H1 (cell line): ENCODE results near the gene CFAP221. TPM values are rescaled to one million over a fixed set of nuclear protein-coding genes. Genes with fewer than 3 reads are reported as not detected.

Experiments
- ATF2 ChIP-seq: IDR thresholded peaks from 2 replicates; pipeline ENCODE4 v1.6.1; 2012; ENCODE audit warnings: low read length, inconsistent platforms
- BRCA1 ChIP-seq: IDR thresholded peaks from 2 replicates; pipeline ENCODE4 v1.6.1; 2012; ENCODE audit warnings: low read depth, low read length, improper control_type of control experiment
- CHD1 ChIP-seq: IDR thresholded peaks from 2 replicates; pipeline ENCODE4 v1.6.1; 2012; ENCODE audit warnings: low read depth, low read length, improper control_type of control experiment
- CREB1 ChIP-seq: IDR thresholded peaks from 2 replicates; pipeline ENCODE4 v1.6.1; 2012; ENCODE audit warnings: inconsistent platforms
- CTCF ChIP-seq, 3 experiments: IDR thresholded peaks; 1 replicate in 2 of 3; 2 replicates in 1 of 3; pipeline versions ENCODE4 v1.5.1 to v1.6.1; 2011; ENCODE audit warnings: low read length in 3 of 3, mild to moderate bottlenecking in 3 of 3, inconsistent platforms in 2 of 3, low read depth in 1 of 3, moderate library complexity in 1 of 3; ENCODE audit not compliant: insufficient read depth in 1 of 3; ENCODE audit errors: control extremely low read depth in 1 of 3
- EGR1 ChIP-seq: IDR thresholded peaks from 2 replicates; pipeline ENCODE4 v1.6.1; 2011; ENCODE audit warnings: low read depth, low read length, borderline replicate concordance
- JUN ChIP-seq: IDR thresholded peaks from 2 replicates; pipeline ENCODE4 v1.6.1; 2011; ENCODE audit warnings: low read depth, mild to moderate bottlenecking, improper control_type of control experiment, low read length
- KDM4A ChIP-seq: IDR thresholded peaks from one replicate; pipeline ENCODE4 v1.7.1; 2012; ENCODE audit warnings: low read depth, mild to moderate bottlenecking, moderate library complexity, low read length, inconsistent platforms; ENCODE audit not compliant: severe bottlenecking
- POLR2A ChIP-seq, 2 experiments: IDR thresholded peaks; 1 replicate in 1 of 2; 2 replicates in 1 of 2; pipeline ENCODE4 v1.6.1; 2011; ENCODE audit warnings: low read depth in 2 of 2, low read length in 2 of 2, mild to moderate bottlenecking in 2 of 2; ENCODE audit errors: control extremely low read depth in 1 of 2
- POLR2AphosphoS5 ChIP-seq: IDR thresholded peaks from 2 replicates; pipeline ENCODE4 v1.6.1; 2011; ENCODE audit warnings: low read depth, low read length
- RFX5 ChIP-seq: IDR thresholded peaks from 2 replicates; pipeline ENCODE4 v1.6.1; 2011; ENCODE audit warnings: low read depth, low read length, improper control_type of control experiment, borderline replicate concordance
- RNF2 ChIP-seq: fragments of 200-900, 300-1000 bp; sonication (generic); IDR thresholded peaks from 2 replicates; pipeline ENCODE4 v1.7.1; 2016; ENCODE audit warnings: borderline replicate concordance, low read depth, mild to moderate bottlenecking, antibody characterized with exemption, low read length; ENCODE audit not compliant: poor library complexity, severe bottlenecking; ENCODE audit errors: missing control alignments
- SAP30 ChIP-seq: fragments of 300-600 bp; sonication (generic); IDR thresholded peaks from 2 replicates; pipeline ENCODE4 v1.7.1; 2012; ENCODE audit warnings: low read length, moderate library complexity, mild to moderate bottlenecking, inconsistent platforms; ENCODE audit not compliant: insufficient read depth, insufficient replicate concordance
- SIN3A ChIP-seq, 2 experiments: IDR thresholded peaks in 1 of 2; conservative IDR thresholded peaks in 1 of 2; 2 replicates each; pipeline ENCODE4 v1.6.1; 2011 to 2012; ENCODE audit warnings: low read length in 2 of 2, improper control_type of control experiment in 1 of 2, low read depth in 1 of 2, mild to moderate bottlenecking in 1 of 2
- SIRT6 ChIP-seq: IDR thresholded peaks from one replicate; pipeline ENCODE4 v1.7.1; 2012; ENCODE audit warnings: low read length, inconsistent platforms
- SP1 ChIP-seq: IDR thresholded peaks from 2 replicates; pipeline ENCODE4 v1.6.1; 2011; ENCODE audit warnings: low read depth, low read length
- SP4 ChIP-seq: IDR thresholded peaks from 2 replicates; pipeline ENCODE4 v1.6.1; 2012; ENCODE audit warnings: low read length, inconsistent platforms
- TAF1 ChIP-seq: IDR thresholded peaks from 2 replicates; pipeline ENCODE4 v1.6.1; 2011; ENCODE audit warnings: mild to moderate bottlenecking, low read depth, low read length
- TAF7 ChIP-seq: optimal IDR thresholded peaks from 2 replicates; pipeline ENCODE3; 2011; ENCODE audit warnings: low read depth, mild to moderate bottlenecking, inconsistent platforms, low read length, moderate library complexity, borderline replicate concordance
- TBP ChIP-seq: IDR thresholded peaks from 2 replicates; pipeline ENCODE4 v1.6.1; 2011; ENCODE audit warnings: low read depth, low read length, improper control_type of control experiment
- polyA plus RNA-seq, 7 experiments: library from polyadenylated mRNA; depleted of rRNA in 3 of 7; stranded (reverse) in 5 of 7; unstranded in 2 of 7; fragments of >200 nt in 5 of 7; fragments of 200-250 nt in 2 of 7; gene quantifications; 1 replicate in 5 of 7; 2 replicates in 1 of 7; 4 replicates in 1 of 7; pipeline versions ENCODE4 v1.2.1 to v1.2.3, GENCODE V29; 2011 to 2013; ENCODE audit warnings: missing spikeins in 2 of 7, mixed read lengths in 2 of 7
- total RNA-seq: library from RNA; stranded (reverse); fragmentation: NEBNext Ultra II Directional; extraction: Animal tissue kit (Norgen Biotek cat#: 25700); gene quantifications from 2 replicates; pipeline ENCODE4 v1.2.1, GENCODE V29; 2021

Gene CFAP221
- total and polyA plus RNA-seq, 2 of the 8 experiments (the other 6 are each of a cell fraction or from before 2014, with no cell fraction given): 0.14 to 0.71 TPM

- TF ChIP-seq RNF2 (no peak), CTCF (IDR thresholded peaks at IDR 0.05; ENCODE audit: control extremely low read depth in 1 of 3, insufficient read depth in 1 of 3, low read depth in 1 of 3, low read length in 3 of 3) (no peak), SP1 (peak; percentile 69), CREB1 (no peak), SIRT6 (no peak), BRCA1 (no peak; the same call in 1 of the 2 replicates), POLR2A (IDR thresholded peaks at IDR 0.05; ENCODE audit: control extremely low read depth in 1 of 2, low read depth in 2 of 2, low read length in 2 of 2) (peak in 1 of 2 experiments; percentile 19; a peak in 1 of 3 replicates), SAP30 (no peak), RFX5 (no peak), TAF7 (peak; percentile 40), POLR2AphosphoS5 (no peak), ATF2 (no peak), EGR1 (peak; percentile 78), SIN3A (conservative IDR thresholded peaks at IDR 0.05 in 1 of 2, IDR thresholded peaks at IDR 0.05 in 1 of 2; ENCODE audit: low read depth in 1 of 2, low read length in 2 of 2) (peak; percentile 64 to 96; a peak in 3 of 4 replicates), JUN (no peak), CHD1 (peak; percentile 96), TBP (peak; percentile 8), KDM4A (peak; percentile 85), TAF1 (peak; percentile 63), SP4 (peak; percentile 84; the same call in 1 of the 2 replicates)
Observed at GRCh38 chr2:119544075-119544938, at the start of gene CFAP221 (continued).
